GM12878 (cell line): ENCODE data around the gene FAIM. TPM values are rescaled to one million over a fixed set of nuclear protein-coding genes. Genes with fewer than 3 reads are reported as not detected.

Experiments
- ATAC-seq: fragments of 200-7000 bp; cut with Tn5 transposase; 3 replicates; pipeline ENCODE4 v1.9.1; 2020; ENCODE audit warnings: mild to moderate bottlenecking, moderate library complexity
- BruUV-seq: library from RNA; stranded (reverse); fragments of 400-500 nt; replicated peaks from 2 replicates; lab custom pipeline; 2021; lab: Mats Ljungman, UMichigan
- CTCF ChIA-PET: fragments of 300-600 bp; sonication (Branson Sonifier 250); formaldehyde crosslinking; extraction: SDS; loops from one replicate; lab custom pipeline; 2021; ENCODE audit warnings: inconsistent platforms; lab: Yijun Ruan, JAX
- POLR2A ChIA-PET: fragments of 350-600 bp; formaldehyde crosslinking; extraction: SDS; loops from one replicate; lab custom pipeline; 2021; ENCODE audit warnings: inconsistent platforms; lab: Charles Lee
- RAD21 ChIA-PET: fragments of 300-600 bp; sonication (Branson Sonifier 250); formaldehyde crosslinking; loops from one replicate; lab custom pipeline; 2023; ENCODE audit warnings: antibody characterized with exemption; ENCODE audit not compliant: unreplicated experiment; lab: Charles Lee
- SMC1A ChIA-PET: fragments of 300-600 bp; sonication (Branson Sonifier 250); formaldehyde crosslinking; loops from one replicate; lab custom pipeline; 2023; ENCODE audit not compliant: unreplicated experiment, uncharacterized antibody; lab: Charles Lee
- DNase-seq: peaks from one replicate; pipeline ENCODE4 v3.0.0-alpha.2; 2011; ENCODE audit warnings: low read depth, low spot score
- FAIRE-seq: peaks from 3 replicates; lab custom pipeline; 2011; peaks lifted over from hg19 to GRCh38; lab: Jason Lieb, UNC
- H2AFZ ChIP-seq: 2 replicates; pipeline ENCODE4 v1.6.0; 2011; ENCODE audit warnings: low read depth, low read length, control low read depth; ENCODE audit not compliant: control insufficient read depth
- H3K27ac ChIP-seq: 2 replicates; pipeline ENCODE4 v1.5.1; 2011; ENCODE audit warnings: control low read depth; ENCODE audit not compliant: control insufficient read depth, insufficient read depth
- H3K27me3 ChIP-seq, 2 experiments: replicated peaks in 1 of 2; 2 replicates each; pipeline versions ENCODE4 v1.6.0 to v1.6.1; 2011; ENCODE audit warnings: low read length in 1 of 2; ENCODE audit not compliant: control insufficient read depth in 2 of 2, insufficient read depth in 2 of 2
- H3K36me3 ChIP-seq, 2 experiments: 2 replicates each; pipeline ENCODE4 v1.5.1; 2011; ENCODE audit warnings: low read length in 1 of 2; ENCODE audit not compliant: control insufficient read depth in 2 of 2, insufficient read depth in 2 of 2
- H3K4me1 ChIP-seq: 2 replicates; pipeline ENCODE4 v1.6.1; 2011; ENCODE audit warnings: mild to moderate bottlenecking, low read length, moderate library complexity, mixed read lengths; ENCODE audit not compliant: control insufficient read depth, insufficient read depth
- H3K4me2 ChIP-seq: 2 replicates; pipeline ENCODE4 v1.6.0; 2011; ENCODE audit warnings: control low read depth; ENCODE audit not compliant: control insufficient read depth, insufficient read depth
- H3K4me3 ChIP-seq: fragments of 200-600 bp; sonication (generic); 2 replicates; pipeline ENCODE4 v1.5.1; 2016
- H3K79me2 ChIP-seq: 2 replicates; pipeline ENCODE4 v1.6.0; 2011; ENCODE audit warnings: low read length; ENCODE audit not compliant: control insufficient read depth, insufficient read depth
- H3K9ac ChIP-seq: 2 replicates; pipeline ENCODE4 v1.8.0; 2011; ENCODE audit warnings: low read length, control low read depth, mixed read lengths; ENCODE audit not compliant: control insufficient read depth, insufficient read depth
- H3K9me3 ChIP-seq: replicated peaks from 3 replicates; pipeline ENCODE4 v1.5.1; 2011; ENCODE audit warnings: mild to moderate bottlenecking, low read length; ENCODE audit not compliant: control insufficient read depth, insufficient read depth
- H4K20me1 ChIP-seq: 2 replicates; pipeline ENCODE4 v1.6.0; 2011; ENCODE audit not compliant: control insufficient read depth, insufficient read depth
- BMI1 ChIP-seq: fragments of 450-650 bp; IDR thresholded peaks from 2 replicates; pipeline ENCODE4 v1.6.1; 2016; ENCODE audit warnings: mild to moderate bottlenecking, moderate library complexity, borderline replicate concordance
- BRCA1 ChIP-seq: IDR thresholded peaks from 2 replicates; pipeline ENCODE4 v1.6.1; 2011; ENCODE audit warnings: low read depth, low read length, improper control_type of control experiment
- CEBPB ChIP-seq, 2 experiments: fragments of 150-350 bp in 1 of 2; IDR thresholded peaks; 2 replicates each; pipeline ENCODE4 v1.6.1; 2012 to 2014; ENCODE audit warnings: low read depth in 2 of 2, low read length in 2 of 2, borderline replicate concordance in 1 of 2, inconsistent platforms in 1 of 2
- E4F1 ChIP-seq: fragments of 450-650 bp; IDR thresholded peaks from 2 replicates; pipeline ENCODE4 v1.6.1; 2018; ENCODE audit warnings: borderline replicate concordance, mild to moderate bottlenecking; ENCODE audit not compliant: partially characterized antibody
- EED ChIP-seq: sonication (generic); IDR thresholded peaks from 2 replicates; pipeline ENCODE4 v1.6.1; 2016; ENCODE audit warnings: antibody characterized with exemption, low read depth
- ESRRA ChIP-seq: IDR thresholded peaks from 2 replicates; pipeline ENCODE4 v1.6.1; 2012; ENCODE audit warnings: mild to moderate bottlenecking, low read length, improper control_type of control experiment
- POU2F2 ChIP-seq: IDR thresholded peaks from 3 replicates; pipeline ENCODE4 v1.6.1; 2011; ENCODE audit warnings: low read depth, mild to moderate bottlenecking, low read length, borderline replicate concordance
- SIN3A ChIP-seq: IDR thresholded peaks from 2 replicates; pipeline ENCODE4 v1.6.1; 2012; ENCODE audit warnings: low read depth, low read length, improper control_type of control experiment
- SREBF2 ChIP-seq: IDR thresholded peaks from 2 replicates; pipeline ENCODE4 v1.6.1; 2012; ENCODE audit warnings: mild to moderate bottlenecking, low read length
- SRF ChIP-seq, 2 experiments: IDR thresholded peaks; 2 replicates each; pipeline ENCODE4 v1.6.1; 2011; ENCODE audit warnings: low read depth in 2 of 2, low read length in 2 of 2, mild to moderate bottlenecking in 1 of 2, moderate library complexity in 1 of 2
- TCF3 ChIP-seq: IDR thresholded peaks from 2 replicates; pipeline ENCODE4 v1.6.1; 2012; ENCODE audit warnings: low read depth, mild to moderate bottlenecking, low read length, borderline replicate concordance; ENCODE audit not compliant: insufficient read depth
- WRNIP1 ChIP-seq: IDR thresholded peaks from 2 replicates; pipeline ENCODE4 v1.6.1; 2011; ENCODE audit warnings: low read depth, low read length, improper control_type of control experiment, borderline replicate concordance
- WGBS: methylation state at CpG from one replicate; pipeline ENCODE4 v1.1.6; 2016; ENCODE audit warnings: low lambda C conversion rate; ENCODE audit not compliant: insufficient replicate concordance, insufficient coverage; ENCODE audit errors: missing lambda C conversion rate; 5-methylcytosine and 5-hydroxymethylcytosine counted together
- in situ Hi-C: fragments of 300-500 bp; cut with MboI; formaldehyde crosslinking; loops from 9 replicates; pipeline ENCODE4 v1.14.3; 2018; ENCODE audit warnings: mixed read lengths
- intact Hi-C: fragments of 100-400 bp; cut with micrococcal nuclease; formaldehyde crosslinking; loops from one replicate; pipeline ENCODE4 v1.14.2; 2022; ENCODE audit not compliant: unreplicated experiment
- polyA plus RNA-seq, 11 experiments: library from polyadenylated mRNA; depleted of rRNA in 4 of 11; unstranded in 6 of 11; stranded (reverse) in 5 of 11; fragments of >200 nt; fragmentation: Nextera tagmentation in 4 of 11; fragmentation: Illumina TruSeq in 1 of 11; extraction: Ambion mirVana in 4 of 11; extraction: Trizol in 1 of 11; gene quantifications; 1 replicate in 1 of 11; 2 replicates in 10 of 11; pipeline versions ENCODE4 v1.2.1 to v1.2.3, GENCODE V29; 2011 to 2016; ENCODE audit warnings: inconsistent platforms in 2 of 11, missing spikeins in 2 of 11, low read depth in 1 of 11
- total RNA-seq, 4 experiments: library from RNA; depleted of rRNA in 3 of 4; stranded (reverse); fragments of >200 nt in 3 of 4; fragmentation: Illumina TruSeq in 1 of 4; extraction: Trizol in 1 of 4; gene quantifications; 2 replicates each; pipeline versions ENCODE4 v1.2.1 to v1.2.3, GENCODE V29; 2013 to 2021
- TF ChIP-seq, protein P1 (sequence below): fragments of 450-650 bp; IDR thresholded peaks from 2 replicates; pipeline ENCODE4 v1.6.1; 2016; ENCODE audit warnings: mild to moderate bottlenecking
- TF ChIP-seq, protein P2 (sequence below): fragments of 450-650 bp; IDR thresholded peaks from 2 replicates; pipeline ENCODE4 v1.6.1; 2014; ENCODE audit warnings: mild to moderate bottlenecking
- TF ChIP-seq, protein P3 (sequence below): fragments of 450-650 bp; IDR thresholded peaks from 2 replicates; pipeline ENCODE4 v1.6.1; 2017; ENCODE audit warnings: mild to moderate bottlenecking, moderate library complexity

The FAIM gene
- total and polyA plus RNA-seq, 10 of the 15 experiments (the other 5 are each of a cell fraction or from before 2014, with no cell fraction given): 9.3 to 34.0 (median 23.5) TPM

DNA sequence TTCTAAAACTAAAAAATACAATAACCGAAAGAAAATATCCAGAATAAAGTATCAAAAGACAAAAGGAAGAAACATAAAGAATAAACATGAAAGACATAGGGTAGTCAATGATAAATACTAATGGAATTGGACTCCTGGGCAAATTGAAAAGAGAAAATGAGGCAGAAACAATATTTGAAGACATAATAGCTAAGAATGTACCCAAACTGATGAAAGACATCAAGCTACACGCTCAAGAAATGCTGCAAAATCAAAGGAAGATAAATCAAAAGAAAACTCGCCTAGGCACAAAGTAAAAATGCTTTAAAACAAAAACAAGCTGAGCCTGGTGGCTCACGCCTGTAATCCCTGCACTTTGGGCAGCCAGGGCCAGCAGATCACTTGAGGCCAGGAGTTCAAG lies 49.4 kb upstream of the FAIM start:
- SMC1A ChIA-PET: interaction anchor here (1.1 to 1.6 kb wide), 2 partner anchors 11 to 19 kb away, joined by 3 read pairs; no protein-coding TSS in a partner anchor
- RAD21 ChIA-PET: no interaction called here
- no peak for ATAC-seq
- no peaks in the 10 kb centered on the region for H3K36me3 ChIP-seq
- H3K79me2 ChIP-seq: no peaks in the 10 kb centered on the region
- 44% methylated on average over 4 of the region's 4 CpGs for WGBS
- H3K9me3 ChIP-seq: no peaks in the 10 kb centered on the region; the same call in 1 of the 3 replicates
- no peak for FAIRE-seq
- H4K20me1 ChIP-seq: no peaks in the 10 kb centered on the region
- H2AFZ ChIP-seq: no peak overlapping the region
- H3K4me2 ChIP-seq: no peak overlapping the region
- no peak overlapping the region for H3K4me3 ChIP-seq
- H3K4me1 ChIP-seq: no peaks in the 10 kb centered on the region
- intact Hi-C loops (no loop called here), in situ Hi-C loops (no loop called here)
- DNase-seq: no peak
- H3K9ac ChIP-seq: no peak overlapping the region
- H3K27ac ChIP-seq: no peak overlapping the region
- no peaks in the 10 kb centered on the region for H3K27me3 ChIP-seq
- CTCF ChIA-PET: interaction anchor here (1.6 to 2.0 kb wide), 2 partner anchors 35 to 365 kb away, joined by 4 to 7 read pairs; partner anchors contain the start of gene CEP70
- BruUV-seq: no TSS peak
- POLR2A ChIA-PET: interaction anchor here (0.7 kb wide), 1 partner anchor 19 kb away, joined by 4 read pairs; no protein-coding TSS in a partner anchor
- TF ChIP-seq EED: no peak
- TF ChIP-seq SRF (IDR thresholded peaks at IDR 0.05; ENCODE audit: low read depth in 2 of 2, low read length in 2 of 2): no peak
- TF ChIP-seq CEBPB (IDR thresholded peaks at IDR 0.05; ENCODE audit: borderline replicate concordance in 1 of 2, low read depth in 2 of 2, low read length in 2 of 2): no peak
- TF ChIP-seq WRNIP1: no peak
- TF ChIP-seq SREBF2: no peak
- no peak for TF ChIP-seq BRCA1
- no peak for TF ChIP-seq SIN3A
- TF ChIP-seq E4F1: no peak
- TF ChIP-seq, protein P1, sequence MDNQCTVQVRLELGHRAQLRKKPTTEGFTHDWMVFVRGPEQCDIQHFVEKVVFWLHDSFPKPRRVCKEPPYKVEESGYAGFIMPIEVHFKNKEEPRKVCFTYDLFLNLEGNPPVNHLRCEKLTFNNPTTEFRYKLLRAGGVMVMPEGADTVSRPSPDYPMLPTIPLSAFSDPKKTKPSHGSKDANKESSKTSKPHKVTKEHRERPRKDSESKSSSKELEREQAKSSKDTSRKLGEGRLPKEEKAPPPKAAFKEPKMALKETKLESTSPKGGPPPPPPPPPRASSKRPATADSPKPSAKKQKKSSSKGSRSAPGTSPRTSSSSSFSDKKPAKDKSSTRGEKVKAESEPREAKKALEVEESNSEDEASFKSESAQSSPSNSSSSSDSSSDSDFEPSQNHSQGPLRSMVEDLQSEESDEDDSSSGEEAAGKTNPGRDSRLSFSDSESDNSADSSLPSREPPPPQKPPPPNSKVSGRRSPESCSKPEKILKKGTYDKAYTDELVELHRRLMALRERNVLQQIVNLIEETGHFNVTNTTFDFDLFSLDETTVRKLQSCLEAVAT: no peak
- no peak for TF ChIP-seq ESRRA
- TF ChIP-seq TCF3: no peak
- TF ChIP-seq BMI1: no peak
- TF ChIP-seq, protein P2, sequence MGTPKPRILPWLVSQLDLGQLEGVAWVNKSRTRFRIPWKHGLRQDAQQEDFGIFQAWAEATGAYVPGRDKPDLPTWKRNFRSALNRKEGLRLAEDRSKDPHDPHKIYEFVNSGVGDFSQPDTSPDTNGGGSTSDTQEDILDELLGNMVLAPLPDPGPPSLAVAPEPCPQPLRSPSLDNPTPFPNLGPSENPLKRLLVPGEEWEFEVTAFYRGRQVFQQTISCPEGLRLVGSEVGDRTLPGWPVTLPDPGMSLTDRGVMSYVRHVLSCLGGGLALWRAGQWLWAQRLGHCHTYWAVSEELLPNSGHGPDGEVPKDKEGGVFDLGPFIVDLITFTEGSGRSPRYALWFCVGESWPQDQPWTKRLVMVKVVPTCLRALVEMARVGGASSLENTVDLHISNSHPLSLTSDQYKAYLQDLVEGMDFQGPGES: no peak
- TF ChIP-seq, protein P3, sequence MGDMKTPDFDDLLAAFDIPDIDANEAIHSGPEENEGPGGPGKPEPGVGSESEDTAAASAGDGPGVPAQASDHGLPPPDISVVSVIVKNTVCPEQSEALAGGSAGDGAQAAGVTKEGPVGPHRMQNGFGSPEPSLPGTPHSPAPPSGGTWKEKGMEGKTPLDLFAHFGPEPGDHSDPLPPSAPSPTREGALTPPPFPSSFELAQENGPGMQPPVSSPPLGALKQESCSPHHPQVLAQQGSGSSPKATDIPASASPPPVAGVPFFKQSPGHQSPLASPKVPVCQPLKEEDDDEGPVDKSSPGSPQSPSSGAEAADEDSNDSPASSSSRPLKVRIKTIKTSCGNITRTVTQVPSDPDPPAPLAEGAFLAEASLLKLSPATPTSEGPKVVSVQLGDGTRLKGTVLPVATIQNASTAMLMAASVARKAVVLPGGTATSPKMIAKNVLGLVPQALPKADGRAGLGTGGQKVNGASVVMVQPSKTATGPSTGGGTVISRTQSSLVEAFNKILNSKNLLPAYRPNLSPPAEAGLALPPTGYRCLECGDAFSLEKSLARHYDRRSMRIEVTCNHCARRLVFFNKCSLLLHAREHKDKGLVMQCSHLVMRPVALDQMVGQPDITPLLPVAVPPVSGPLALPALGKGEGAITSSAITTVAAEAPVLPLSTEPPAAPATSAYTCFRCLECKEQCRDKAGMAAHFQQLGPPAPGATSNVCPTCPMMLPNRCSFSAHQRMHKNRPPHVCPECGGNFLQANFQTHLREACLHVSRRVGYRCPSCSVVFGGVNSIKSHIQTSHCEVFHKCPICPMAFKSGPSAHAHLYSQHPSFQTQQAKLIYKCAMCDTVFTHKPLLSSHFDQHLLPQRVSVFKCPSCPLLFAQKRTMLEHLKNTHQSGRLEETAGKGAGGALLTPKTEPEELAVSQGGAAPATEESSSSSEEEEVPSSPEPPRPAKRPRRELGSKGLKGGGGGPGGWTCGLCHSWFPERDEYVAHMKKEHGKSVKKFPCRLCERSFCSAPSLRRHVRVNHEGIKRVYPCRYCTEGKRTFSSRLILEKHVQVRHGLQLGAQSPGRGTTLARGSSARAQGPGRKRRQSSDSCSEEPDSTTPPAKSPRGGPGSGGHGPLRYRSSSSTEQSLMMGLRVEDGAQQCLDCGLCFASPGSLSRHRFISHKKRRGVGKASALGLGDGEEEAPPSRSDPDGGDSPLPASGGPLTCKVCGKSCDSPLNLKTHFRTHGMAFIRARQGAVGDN: no peak
- no peak for TF ChIP-seq POU2F2
